ENCODE data around the gene SLC25A12. TPM values are rescaled to one million over a fixed set of nuclear protein-coding genes. Genes with fewer than 3 reads are reported as not detected.

SLC25A12 gene
- total and polyA plus RNA-seq, 10 of the 15 experiments (the other 5 are each of a cell fraction or from before 2014, with no cell fraction given) = 20.9 to 50.0 (median 33.0) TPM

- H3K4me1 ChIP-seq (ENCODE audit: control insufficient read depth, insufficient read depth, low read length) = no peaks in the 10 kb centered on the region
- H3K4me2 ChIP-seq (ENCODE audit: control insufficient read depth, insufficient read depth) = no peak overlapping the region
- CTCF ChIA-PET = interaction anchor here (0.7 to 5.0 kb wide), 2 partner anchors 113 to 290 kb away, joined by 3 to 48 read pairs; partner anchors contain the start of gene DLX2
- no TSS peak for BruUV-seq (replicated peaks)
- SMC1A ChIA-PET (ENCODE audit: uncharacterized antibody, unreplicated experiment) = interaction anchor here (1.0 kb wide), 1 partner anchor 11 kb away, joined by 4 read pairs; no protein-coding TSS in a partner anchor
- no peaks in the 10 kb centered on the region for H3K9me3 ChIP-seq (replicated peaks; ENCODE audit: control insufficient read depth, insufficient read depth, low read length)
- no peak for TF ChIP-seq DPF2 (IDR thresholded peaks at IDR 0.05)
- FAIRE-seq = no peak
- H4K20me1 ChIP-seq (ENCODE audit: control insufficient read depth, insufficient read depth) = no peaks in the 10 kb centered on the region
- no peak overlapping the region for H3K4me3 ChIP-seq
- peaks cover 2 to 11% of the 10 kb centered on the region in 2 experiments; a peak in 3 of 4 replicates for H3K36me3 ChIP-seq (ENCODE audit: control insufficient read depth in 2 of 2, insufficient read depth in 2 of 2, low read length in 1 of 2)
- H3K9ac ChIP-seq (ENCODE audit: control insufficient read depth, insufficient read depth, low read length) = no peak overlapping the region
- H2AFZ ChIP-seq (ENCODE audit: control insufficient read depth, low read depth, low read length) = no peak overlapping the region
- in situ Hi-C loops (cut with MboI) (loop anchor here (25.0 kb wide), 1 partner anchor 298 kb away; the partner anchor contains the start of gene DLX2), intact Hi-C loops (cut with micrococcal nuclease; ENCODE audit: unreplicated experiment) (no loop called here)
- H3K79me2 ChIP-seq (ENCODE audit: control insufficient read depth, insufficient read depth, low read length) = no peaks in the 10 kb centered on the region
- no peak overlapping the region for H3K27ac ChIP-seq (ENCODE audit: control insufficient read depth, insufficient read depth)
- RAD21 ChIA-PET (ENCODE audit: unreplicated experiment) = no interaction called here
- no peaks in the 10 kb centered on the region for H3K27me3 ChIP-seq (replicated peaks in 1 of 2; ENCODE audit: control insufficient read depth in 2 of 2, insufficient read depth in 2 of 2, low read length in 1 of 2)
- POLR2A ChIA-PET = no interaction called here
- ATAC-seq = no peak
- DNase-seq (ENCODE audit: low read depth, low spot score) = no peak
- 95% methylated on average over 6 of the region's 6 CpGs for WGBS (ENCODE audit: insufficient coverage, insufficient replicate concordance, low lambda C conversion rate, missing lambda C conversion rate)
These were observed 79.9 kb downstream of the SLC25A12 start for GRCh38 chr2:171814174-171814573.

GRCh38 chr2:171813729-171814128 lies 80.3 kb downstream of the SLC25A12 start:
- Histone ChIP-seq H3K36me3 (ENCODE audit: control insufficient read depth in 2 of 2, insufficient read depth in 2 of 2, low read length in 1 of 2) (peaks cover 2 to 11% of the 10 kb centered on the region in 2 experiments; a peak in 3 of 4 replicates), H3K27ac (ENCODE audit: control insufficient read depth, insufficient read depth) (no peak overlapping the region), H3K27me3 (replicated peaks in 1 of 2; ENCODE audit: control insufficient read depth in 2 of 2, insufficient read depth in 2 of 2, low read length in 1 of 2) (no peaks in the 10 kb centered on the region), H3K4me2 (ENCODE audit: control insufficient read depth, insufficient read depth) (no peak overlapping the region), H3K9me3 (replicated peaks; ENCODE audit: control insufficient read depth, insufficient read depth, low read length) (no peaks in the 10 kb centered on the region), H3K9ac (ENCODE audit: control insufficient read depth, insufficient read depth, low read length) (no peak overlapping the region), H3K79me2 (ENCODE audit: control insufficient read depth, insufficient read depth, low read length) (no peaks in the 10 kb centered on the region), H4K20me1 (ENCODE audit: control insufficient read depth, insufficient read depth) (no peaks in the 10 kb centered on the region), H2AFZ (ENCODE audit: control insufficient read depth, low read depth, low read length) (no peak overlapping the region), H3K4me1 (ENCODE audit: control insufficient read depth, insufficient read depth, low read length) (no peaks in the 10 kb centered on the region), H3K4me3 (no peak overlapping the region)
- intact Hi-C loops (cut with micrococcal nuclease; ENCODE audit: unreplicated experiment) = no loop called here
- ATAC-seq (no peak), DNase-seq (ENCODE audit: low read depth, low spot score) (no peak), FAIRE-seq (no peak)
- ChIA-PET CTCF (interaction anchor here (0.7 to 5.0 kb wide), 3 partner anchors 113 to 314 kb away, joined by 3 to 48 read pairs (median 3); partner anchors contain the start of gene DLX2), RAD21 (ENCODE audit: unreplicated experiment) (no interaction called here), SMC1A (ENCODE audit: uncharacterized antibody, unreplicated experiment) (interaction anchor here (1.0 kb wide), 1 partner anchor 11 kb away, joined by 4 read pairs; no protein-coding TSS in a partner anchor), POLR2A (no interaction called here)
- in situ Hi-C loops (cut with MboI) = loop anchor here (25.0 kb wide), 1 partner anchor 299 kb away; the partner anchor contains the start of gene DLX2
- WGBS (ENCODE audit: insufficient coverage, insufficient replicate concordance, low lambda C conversion rate, missing lambda C conversion rate) = over 99% methylated on average over 5 of the region's 5 CpGs
- no TSS peak for BruUV-seq (replicated peaks)
- TF ChIP-seq STAT1 (conservative IDR thresholded peaks at IDR 0.05) = no peak
- no peak for TF ChIP-seq USF2 (IDR thresholded peaks at IDR 0.05; ENCODE audit: borderline replicate concordance, low read depth, low read length)
- TF ChIP-seq NFIC (IDR thresholded peaks at IDR 0.05; ENCODE audit: low read depth, low read length) = no peak
- no peak for TF ChIP-seq SRF (IDR thresholded peaks at IDR 0.05; ENCODE audit: low read depth in 2 of 2, low read length in 2 of 2)
- TF ChIP-seq HCFC1 (IDR thresholded peaks at IDR 0.05; ENCODE audit: low read length) = no peak
- no peak for TF ChIP-seq ATF7 (IDR thresholded peaks at IDR 0.05; ENCODE audit: low read depth)
- no peak for TF ChIP-seq NFXL1 (IDR thresholded peaks at IDR 0.05; ENCODE audit: borderline replicate concordance)
- TF ChIP-seq SMAD5 (IDR thresholded peaks at IDR 0.05; ENCODE audit: low read depth) = no peak
- TF ChIP-seq ZNF592 (IDR thresholded peaks at IDR 0.05) = no peak
- TF ChIP-seq RAD51 (IDR thresholded peaks at IDR 0.05) = no peak
- TF ChIP-seq BACH1 (IDR thresholded peaks at IDR 0.05; ENCODE audit: borderline replicate concordance) = no peak
- no peak for TF ChIP-seq DPF2 (IDR thresholded peaks at IDR 0.05)
